ENCODE results near the gene PRODH2.

DNA sequence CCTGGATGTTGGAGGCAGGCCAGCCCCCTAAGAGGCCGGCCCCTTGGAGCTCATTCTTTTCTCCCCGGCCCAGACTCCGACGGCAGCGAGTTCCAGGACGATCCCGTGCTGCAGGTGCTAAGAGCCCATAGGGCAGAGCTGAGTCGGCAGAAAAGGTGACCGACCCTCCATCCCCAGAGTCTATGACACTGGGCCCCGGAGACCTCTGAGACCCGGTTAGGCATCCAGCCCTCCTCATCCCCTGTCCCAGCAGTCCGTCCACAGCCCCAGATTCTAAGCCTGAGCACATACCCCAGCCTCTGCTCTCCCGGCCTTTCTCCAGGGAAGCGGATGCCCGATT is 44.6 kb downstream of the PRODH2 start:
- TF ChIP-seq, protein P1, sequence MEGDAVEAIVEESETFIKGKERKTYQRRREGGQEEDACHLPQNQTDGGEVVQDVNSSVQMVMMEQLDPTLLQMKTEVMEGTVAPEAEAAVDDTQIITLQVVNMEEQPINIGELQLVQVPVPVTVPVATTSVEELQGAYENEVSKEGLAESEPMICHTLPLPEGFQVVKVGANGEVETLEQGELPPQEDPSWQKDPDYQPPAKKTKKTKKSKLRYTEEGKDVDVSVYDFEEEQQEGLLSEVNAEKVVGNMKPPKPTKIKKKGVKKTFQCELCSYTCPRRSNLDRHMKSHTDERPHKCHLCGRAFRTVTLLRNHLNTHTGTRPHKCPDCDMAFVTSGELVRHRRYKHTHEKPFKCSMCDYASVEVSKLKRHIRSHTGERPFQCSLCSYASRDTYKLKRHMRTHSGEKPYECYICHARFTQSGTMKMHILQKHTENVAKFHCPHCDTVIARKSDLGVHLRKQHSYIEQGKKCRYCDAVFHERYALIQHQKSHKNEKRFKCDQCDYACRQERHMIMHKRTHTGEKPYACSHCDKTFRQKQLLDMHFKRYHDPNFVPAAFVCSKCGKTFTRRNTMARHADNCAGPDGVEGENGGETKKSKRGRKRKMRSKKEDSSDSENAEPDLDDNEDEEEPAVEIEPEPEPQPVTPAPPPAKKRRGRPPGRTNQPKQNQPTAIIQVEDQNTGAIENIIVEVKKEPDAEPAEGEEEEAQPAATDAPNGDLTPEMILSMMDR (IDR thresholded peaks at IDR 0.05) = no peak
- TF ChIP-seq TEAD4 (CRISPR knock-in tag; IDR thresholded peaks at IDR 0.05) (no peak), ATF1 (CRISPR knock-in tag; IDR thresholded peaks at IDR 0.05) (no peak), NR2C2 (CRISPR knock-in tag; IDR thresholded peaks at IDR 0.05) (no peak), SOX15 (CRISPR knock-in tag; IDR thresholded peaks at IDR 0.05) (no peak)
- TF ChIP-seq, protein P2, sequence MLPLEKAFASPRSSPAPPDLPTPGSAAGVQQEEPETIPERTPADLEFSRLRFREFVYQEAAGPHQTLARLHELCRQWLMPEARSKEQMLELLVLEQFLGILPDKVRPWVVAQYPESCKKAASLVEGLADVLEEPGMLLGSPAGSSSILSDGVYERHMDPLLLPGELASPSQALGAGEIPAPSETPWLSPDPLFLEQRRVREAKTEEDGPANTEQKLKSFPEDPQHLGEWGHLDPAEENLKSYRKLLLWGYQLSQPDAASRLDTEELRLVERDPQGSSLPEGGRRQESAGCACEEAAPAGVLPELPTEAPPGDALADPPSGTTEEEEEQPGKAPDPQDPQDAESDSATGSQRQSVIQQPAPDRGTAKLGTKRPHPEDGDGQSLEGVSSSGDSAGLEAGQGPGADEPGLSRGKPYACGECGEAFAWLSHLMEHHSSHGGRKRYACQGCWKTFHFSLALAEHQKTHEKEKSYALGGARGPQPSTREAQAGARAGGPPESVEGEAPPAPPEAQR (CRISPR knock-in tag; IDR thresholded peaks at IDR 0.05) = no peak
- TF ChIP-seq, protein P3, sequence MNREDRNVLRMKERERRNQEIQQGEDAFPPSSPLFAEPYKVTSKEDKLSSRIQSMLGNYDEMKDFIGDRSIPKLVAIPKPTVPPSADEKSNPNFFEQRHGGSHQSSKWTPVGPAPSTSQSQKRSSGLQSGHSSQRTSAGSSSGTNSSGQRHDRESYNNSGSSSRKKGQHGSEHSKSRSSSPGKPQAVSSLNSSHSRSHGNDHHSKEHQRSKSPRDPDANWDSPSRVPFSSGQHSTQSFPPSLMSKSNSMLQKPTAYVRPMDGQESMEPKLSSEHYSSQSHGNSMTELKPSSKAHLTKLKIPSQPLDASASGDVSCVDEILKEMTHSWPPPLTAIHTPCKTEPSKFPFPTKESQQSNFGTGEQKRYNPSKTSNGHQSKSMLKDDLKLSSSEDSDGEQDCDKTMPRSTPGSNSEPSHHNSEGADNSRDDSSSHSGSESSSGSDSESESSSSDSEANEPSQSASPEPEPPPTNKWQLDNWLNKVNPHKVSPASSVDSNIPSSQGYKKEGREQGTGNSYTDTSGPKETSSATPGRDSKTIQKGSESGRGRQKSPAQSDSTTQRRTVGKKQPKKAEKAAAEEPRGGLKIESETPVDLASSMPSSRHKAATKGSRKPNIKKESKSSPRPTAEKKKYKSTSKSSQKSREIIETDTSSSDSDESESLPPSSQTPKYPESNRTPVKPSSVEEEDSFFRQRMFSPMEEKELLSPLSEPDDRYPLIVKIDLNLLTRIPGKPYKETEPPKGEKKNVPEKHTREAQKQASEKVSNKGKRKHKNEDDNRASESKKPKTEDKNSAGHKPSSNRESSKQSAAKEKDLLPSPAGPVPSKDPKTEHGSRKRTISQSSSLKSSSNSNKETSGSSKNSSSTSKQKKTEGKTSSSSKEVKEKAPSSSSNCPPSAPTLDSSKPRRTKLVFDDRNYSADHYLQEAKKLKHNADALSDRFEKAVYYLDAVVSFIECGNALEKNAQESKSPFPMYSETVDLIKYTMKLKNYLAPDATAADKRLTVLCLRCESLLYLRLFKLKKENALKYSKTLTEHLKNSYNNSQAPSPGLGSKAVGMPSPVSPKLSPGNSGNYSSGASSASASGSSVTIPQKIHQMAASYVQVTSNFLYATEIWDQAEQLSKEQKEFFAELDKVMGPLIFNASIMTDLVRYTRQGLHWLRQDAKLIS (CRISPR knock-in tag; IDR thresholded peaks at IDR 0.05; ENCODE audit: borderline replicate concordance) = no peak
- TF ChIP-seq, protein P4, sequence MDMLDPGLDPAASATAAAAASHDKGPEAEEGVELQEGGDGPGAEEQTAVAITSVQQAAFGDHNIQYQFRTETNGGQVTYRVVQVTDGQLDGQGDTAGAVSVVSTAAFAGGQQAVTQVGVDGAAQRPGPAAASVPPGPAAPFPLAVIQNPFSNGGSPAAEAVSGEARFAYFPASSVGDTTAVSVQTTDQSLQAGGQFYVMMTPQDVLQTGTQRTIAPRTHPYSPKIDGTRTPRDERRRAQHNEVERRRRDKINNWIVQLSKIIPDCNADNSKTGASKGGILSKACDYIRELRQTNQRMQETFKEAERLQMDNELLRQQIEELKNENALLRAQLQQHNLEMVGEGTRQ (CRISPR knock-in tag; IDR thresholded peaks at IDR 0.05) = no peak
- TF ChIP-seq, protein P5, sequence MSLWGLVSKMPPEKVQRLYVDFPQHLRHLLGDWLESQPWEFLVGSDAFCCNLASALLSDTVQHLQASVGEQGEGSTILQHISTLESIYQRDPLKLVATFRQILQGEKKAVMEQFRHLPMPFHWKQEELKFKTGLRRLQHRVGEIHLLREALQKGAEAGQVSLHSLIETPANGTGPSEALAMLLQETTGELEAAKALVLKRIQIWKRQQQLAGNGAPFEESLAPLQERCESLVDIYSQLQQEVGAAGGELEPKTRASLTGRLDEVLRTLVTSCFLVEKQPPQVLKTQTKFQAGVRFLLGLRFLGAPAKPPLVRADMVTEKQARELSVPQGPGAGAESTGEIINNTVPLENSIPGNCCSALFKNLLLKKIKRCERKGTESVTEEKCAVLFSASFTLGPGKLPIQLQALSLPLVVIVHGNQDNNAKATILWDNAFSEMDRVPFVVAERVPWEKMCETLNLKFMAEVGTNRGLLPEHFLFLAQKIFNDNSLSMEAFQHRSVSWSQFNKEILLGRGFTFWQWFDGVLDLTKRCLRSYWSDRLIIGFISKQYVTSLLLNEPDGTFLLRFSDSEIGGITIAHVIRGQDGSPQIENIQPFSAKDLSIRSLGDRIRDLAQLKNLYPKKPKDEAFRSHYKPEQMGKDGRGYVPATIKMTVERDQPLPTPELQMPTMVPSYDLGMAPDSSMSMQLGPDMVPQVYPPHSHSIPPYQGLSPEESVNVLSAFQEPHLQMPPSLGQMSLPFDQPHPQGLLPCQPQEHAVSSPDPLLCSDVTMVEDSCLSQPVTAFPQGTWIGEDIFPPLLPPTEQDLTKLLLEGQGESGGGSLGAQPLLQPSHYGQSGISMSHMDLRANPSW (CRISPR knock-in tag; conservative IDR thresholded peaks at IDR 0.05; ENCODE audit: low read depth) = no peak

Data from WTC11 (cell line).